Hematopoietic multipotent progenitor cell treated with erythropoietin and hydrocortisone succinate and interleukin-3 and kit ligand, for 15 days (in vitro differentiated cells): Measurements from ENCODE around the gene CARS2.
A peak's percentile ranks its signal among the peaks of the same experiment; 100 is the strongest.
"Not testable (repeated sequence)": the region's sequence is repeated elsewhere in the genome, so short reads cannot be mapped to it uniquely, and the experiment has no call there.

Experiments used
- DNase-seq: peaks from one replicate; pipeline ENCODE4 v3.0.0-alpha.2; 2015; ENCODE audit warnings: low spot score

The CARS2 gene

GRCh38 chr13:110682746-110683145 lies 23.2 kb downstream of the CARS2 start:
- DNase-seq = no peak

- DNase-seq = no peak
These were observed 23.9 kb downstream of the CARS2 start for GRCh38 chr13:110681868-110682550.

GRCh38 chr13:110680852-110681251 lies 25.1 kb downstream of the CARS2 start:
- DNase-seq = peak; percentile 22

GRCh38 chr13:110677731-110678545 lies 28.0 kb downstream of the CARS2 start:
- no peak for DNase-seq

- no peak for DNase-seq
These were observed 29.0 kb downstream of the CARS2 start for GRCh38 chr13:110676595-110677587.

- DNase-seq = not testable (repeated sequence)
These were observed 36.1 kb downstream of the CARS2 start for GRCh38 chr13:110669814-110670213.

- no peak for DNase-seq
These were observed 36.9 kb downstream of the CARS2 start for GRCh38 chr13:110669036-110669435.

- no peak for DNase-seq
These were observed 39.7 kb downstream of the CARS2 start for GRCh38 chr13:110666255-110666533.

- DNase-seq = no peak
These were observed 40.2 kb downstream of the CARS2 start for GRCh38 chr13:110665491-110666254.

- no peak for DNase-seq
These were observed 41.2 kb downstream of the CARS2 start for GRCh38 chr13:110664673-110665072.

- no peak for DNase-seq
These were observed 41.9 kb downstream of the CARS2 start for GRCh38 chr13:110664041-110664440.

GRCh38 chr13:110663491-110663890 lies 42.4 kb downstream of the CARS2 start:
- no peak for DNase-seq

- no peak for DNase-seq
These were observed 43.0 kb downstream of the CARS2 start for GRCh38 chr13:110662777-110663443.

- no peak for DNase-seq
These were observed 43.8 kb downstream of the CARS2 start for GRCh38 chr13:110662091-110662490.

- DNase-seq = no peak
These were observed 44.7 kb downstream of the CARS2 start for GRCh38 chr13:110661256-110661655.

- not testable (repeated sequence) for DNase-seq
These were observed 47.6 kb downstream of the CARS2 start for GRCh38 chr13:110658218-110658911.

GRCh38 chr13:110657196-110657595 lies 48.7 kb downstream of the CARS2 start:
- no peak for DNase-seq

GRCh38 chr13:110653851-110654250 lies 52.1 kb downstream of the CARS2 start:
- DNase-seq = no peak

GRCh38 chr13:110653271-110653670 lies 52.6 kb downstream of the CARS2 start:
- no peak for DNase-seq

- no peak for DNase-seq
These were observed 53.2 kb downstream of the CARS2 start for GRCh38 chr13:110652764-110653163.
